Kidney (tissue), 14 donors: ENCODE measurements around the gene ADRB2. TPM values are rescaled to one million over a fixed set of nuclear protein-coding genes. Genes with fewer than 3 reads are reported as not detected.

Experiments used
- DNase-seq, 5 donors: peaks; one replicate each; pipeline ENCODE4 v3.0.0-alpha.2; 2013 to 2020
- FAIRE-seq: peaks from 2 replicates; lab custom pipeline; 2012; peaks lifted over from hg19 to GRCh38; lab: Jason Lieb, UNC
- H3K27ac ChIP-seq, 2 donors: one replicate each; pipeline ENCODE4 v1.7.0; 2013; ENCODE audit warnings: low read depth in 2 of 2, low read length in 2 of 2, inconsistent platforms in 1 of 2
- H3K27me3 ChIP-seq: one replicate; pipeline ENCODE4 v1.7.1; 2013; ENCODE audit warnings: low read length, inconsistent platforms; ENCODE audit not compliant: control insufficient read depth, insufficient read depth
- H3K36me3 ChIP-seq, 3 donors: one replicate each; pipeline versions ENCODE4 v1.7.0 to v1.7.1; 2013; ENCODE audit warnings: low read length in 3 of 3, control low read depth in 1 of 3, inconsistent platforms in 1 of 3; ENCODE audit not compliant: insufficient read depth in 3 of 3, control insufficient read depth in 2 of 3
- H3K4me1 ChIP-seq, 3 donors: one replicate each; pipeline versions ENCODE4 v1.7.0 to v1.7.1; 2013; ENCODE audit warnings: low read length in 3 of 3, inconsistent platforms in 1 of 3, low read depth in 1 of 3; ENCODE audit not compliant: control insufficient read depth in 2 of 3, insufficient read depth in 2 of 3
- H3K4me3 ChIP-seq, 3 donors: one replicate each; pipeline versions ENCODE4 v1.7.0 to v1.8.1; 2013; ENCODE audit warnings: low read length in 3 of 3, control low read depth in 1 of 3, inconsistent platforms in 1 of 3
- H3K9ac ChIP-seq, 3 donors: one replicate each; pipeline versions ENCODE4 v1.7.0 to v1.7.1; 2013; ENCODE audit warnings: low read length in 3 of 3, control low read depth in 1 of 3, inconsistent platforms in 1 of 3
- H3K9me3 ChIP-seq, 3 donors: one replicate each; pipeline versions ENCODE4 v1.7.0 to v1.7.1; 2013; ENCODE audit warnings: low read length in 3 of 3, control low read depth in 1 of 3, inconsistent platforms in 1 of 3; ENCODE audit not compliant: control insufficient read depth in 2 of 3, insufficient read depth in 1 of 3
- intact Hi-C: fragments of 100-400 bp; cut with DNase I; formaldehyde crosslinking; loops from one replicate; pipeline ENCODE4 v1.11.1; 2022
- polyA plus RNA-seq: library from polyadenylated mRNA; stranded (reverse); fragments of 350-450 nt; fragmentation: Illumina TruSeq; extraction: RNeasy Lipid Tissue Mini Kit (QIAGEN cat#74804); gene quantifications from one replicate; pipeline ENCODE4 v1.2.3, GENCODE V29; 2014; ENCODE audit warnings: low read depth, low replicate concordance; ENCODE audit not compliant: insufficient read depth
- total RNA-seq: library from RNA; stranded (reverse); fragmentation: NEBNext Ultra II Directional; extraction: Animal tissue kit (Norgen Biotek cat#: 25700); gene quantifications from one replicate; pipeline ENCODE4 v1.2.1, GENCODE V29; 2021
- TF ChIP-seq, protein P1 (sequence below): IDR thresholded peaks from 3 replicates; pipeline ENCODE4 v1.5.1; 2012; ENCODE audit warnings: mild to moderate bottlenecking, moderate library complexity, borderline replicate concordance; ENCODE audit not compliant: insufficient read depth; ENCODE audit errors: extremely low read depth
- donor health status: control.
- donor health status: control.
- donor health status: control.
- donor health status: control.
- donor health status: control.
- donor health status: DM: yes; HTN: yes; CAD: no.
- donor health status: Normal renal cell carcinoma (clear cell type).

ADRB2 gene
- total and polyA plus RNA-seq, 2 donors from 2014 or later = 0.92 to 5.0 TPM

DNA sequence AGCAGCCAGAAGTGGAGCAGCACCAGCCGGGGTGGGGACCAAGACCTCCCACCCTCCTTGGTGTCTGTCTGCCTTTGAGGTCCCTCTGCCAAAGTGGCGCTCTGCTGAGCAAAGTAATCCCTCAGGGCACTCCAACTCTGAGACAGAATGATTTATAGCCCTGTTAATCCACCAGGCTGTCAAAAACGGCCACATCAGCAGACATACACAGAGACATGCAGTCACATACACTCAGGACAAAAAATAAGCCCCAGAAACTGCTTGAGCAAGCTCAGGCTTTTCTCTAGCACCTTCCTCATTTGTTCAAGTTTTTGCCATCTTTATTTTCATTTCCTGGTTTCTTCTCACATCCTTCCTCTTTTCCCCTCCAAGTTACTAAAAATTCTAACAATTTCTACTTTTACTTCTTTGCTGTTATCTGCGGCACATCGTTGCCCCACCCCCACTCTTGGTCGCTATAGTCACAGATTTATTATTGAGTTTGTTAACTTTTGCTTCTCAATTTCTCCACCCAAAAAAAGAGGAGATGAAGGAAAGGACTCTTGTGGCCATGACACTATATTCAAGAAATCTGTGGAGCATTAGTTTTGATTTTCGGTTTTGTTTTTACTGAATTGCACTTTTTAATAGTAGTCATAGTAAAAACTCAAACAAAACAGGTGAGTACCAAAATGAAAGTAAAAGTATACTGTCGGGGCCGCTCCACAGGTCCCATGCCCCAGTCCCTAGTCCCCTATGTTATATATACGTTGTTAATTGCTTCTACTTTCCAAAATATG, 17.4 kb upstream of the ADRB2 start:
- no peaks in the 10 kb centered on the region for H3K36me3 ChIP-seq
- no peak overlapping the region for H3K9ac ChIP-seq
- no peaks in the 10 kb centered on the region for H3K9me3 ChIP-seq
- H3K27me3 ChIP-seq = no peaks in the 10 kb centered on the region
- no peak for FAIRE-seq
- TF ChIP-seq, protein P1, sequence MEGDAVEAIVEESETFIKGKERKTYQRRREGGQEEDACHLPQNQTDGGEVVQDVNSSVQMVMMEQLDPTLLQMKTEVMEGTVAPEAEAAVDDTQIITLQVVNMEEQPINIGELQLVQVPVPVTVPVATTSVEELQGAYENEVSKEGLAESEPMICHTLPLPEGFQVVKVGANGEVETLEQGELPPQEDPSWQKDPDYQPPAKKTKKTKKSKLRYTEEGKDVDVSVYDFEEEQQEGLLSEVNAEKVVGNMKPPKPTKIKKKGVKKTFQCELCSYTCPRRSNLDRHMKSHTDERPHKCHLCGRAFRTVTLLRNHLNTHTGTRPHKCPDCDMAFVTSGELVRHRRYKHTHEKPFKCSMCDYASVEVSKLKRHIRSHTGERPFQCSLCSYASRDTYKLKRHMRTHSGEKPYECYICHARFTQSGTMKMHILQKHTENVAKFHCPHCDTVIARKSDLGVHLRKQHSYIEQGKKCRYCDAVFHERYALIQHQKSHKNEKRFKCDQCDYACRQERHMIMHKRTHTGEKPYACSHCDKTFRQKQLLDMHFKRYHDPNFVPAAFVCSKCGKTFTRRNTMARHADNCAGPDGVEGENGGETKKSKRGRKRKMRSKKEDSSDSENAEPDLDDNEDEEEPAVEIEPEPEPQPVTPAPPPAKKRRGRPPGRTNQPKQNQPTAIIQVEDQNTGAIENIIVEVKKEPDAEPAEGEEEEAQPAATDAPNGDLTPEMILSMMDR = no peak
- peak overlapping the region in 2 of 3 donors; percentile 7 to 12 for H3K4me3 ChIP-seq
- peak in 4 of 5 donors; percentile 16 to 46 (median 36) for DNase-seq
- H3K27ac ChIP-seq = no peak overlapping the region
- H3K4me1 ChIP-seq = no peaks in the 10 kb centered on the region
- intact Hi-C loops = no loop called here

DNA sequence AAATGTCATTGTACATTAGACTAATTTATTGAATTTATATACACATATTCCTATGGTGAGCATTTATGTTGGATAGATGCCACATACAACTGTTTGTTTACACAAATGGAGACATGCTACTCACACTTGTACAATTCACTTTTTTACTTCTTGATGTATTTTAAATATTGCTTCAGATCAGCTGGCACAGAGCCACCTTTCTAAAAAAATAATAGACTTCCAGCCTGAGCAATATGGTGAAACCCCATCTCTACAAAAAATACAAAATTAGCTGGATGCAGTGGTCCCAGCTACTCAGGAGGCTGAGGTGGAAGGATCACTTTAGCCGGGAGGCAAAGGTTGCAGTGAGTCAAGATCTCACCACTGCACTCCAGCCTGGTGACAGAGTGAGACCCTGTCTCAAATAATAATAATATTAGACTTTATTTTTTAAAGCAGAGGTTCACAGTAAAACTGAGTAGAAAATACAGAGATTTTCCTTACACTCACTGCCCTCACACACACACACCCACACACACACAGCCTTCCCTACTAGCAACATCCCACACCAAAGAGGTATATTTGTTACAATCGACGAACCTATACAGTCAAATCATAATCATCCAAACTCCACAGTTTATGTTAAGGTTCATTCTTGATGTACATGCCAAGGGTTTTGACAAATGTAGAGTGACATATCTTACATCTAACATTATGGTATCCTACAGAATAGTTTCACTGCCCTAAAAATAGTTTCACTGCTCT, 16.5 kb upstream of the ADRB2 start:
- Histone ChIP-seq H3K9ac (no peak overlapping the region), H3K4me1 (no peaks in the 10 kb centered on the region), H3K27ac (no peak overlapping the region), H3K27me3 (no peaks in the 10 kb centered on the region), H3K4me3 (no peak overlapping the region), H3K36me3 (no peaks in the 10 kb centered on the region), H3K9me3 (no peaks in the 10 kb centered on the region)
- TF ChIP-seq, protein P1 = no peak
- DNase-seq (no peak), FAIRE-seq (no peak)
- intact Hi-C loops = no loop called here

DNA sequence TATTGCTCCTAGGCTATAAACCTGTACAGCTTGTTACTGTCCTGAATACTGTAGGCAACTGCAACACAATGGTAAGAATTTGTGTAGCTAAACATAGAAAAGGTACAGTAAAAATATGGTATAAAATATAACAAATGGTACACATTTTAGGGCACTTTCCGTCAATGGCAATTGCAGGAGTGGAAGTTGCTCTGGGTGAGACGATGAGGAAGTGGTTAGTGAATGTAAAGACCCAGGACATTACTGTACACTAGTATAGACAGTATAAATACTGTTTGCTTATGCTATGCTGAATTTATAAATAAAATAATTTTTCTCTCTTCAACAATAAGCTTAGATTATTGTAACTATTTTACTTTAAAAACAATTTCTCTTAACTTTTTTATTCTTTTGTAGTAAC, 15.6 kb upstream of the ADRB2 start:
- H3K27ac ChIP-seq = no peak overlapping the region

More for the DNA sequence above, 15.6 kb upstream of the ADRB2 start:
- TF ChIP-seq, protein P1 = no peak
- FAIRE-seq = no peak
- Histone ChIP-seq H3K9ac (no peak overlapping the region), H3K36me3 (no peaks in the 10 kb centered on the region), H3K27me3 (no peaks in the 10 kb centered on the region), H3K4me3 (no peak overlapping the region), H3K4me1 (no peaks in the 10 kb centered on the region), H3K9me3 (no peaks in the 10 kb centered on the region)
- intact Hi-C loops = no loop called here
- no peak for DNase-seq
